Medulla oblongata (tissue), 1 donor: ENCODE data around the gene AK9.

ENCODE experiments used
- DNase-seq: peaks from one replicate; pipeline ENCODE4 v3.0.0-alpha.2; 2015; ENCODE audit errors: extremely low spot score

The AK9 gene

GRCh38 chr6:109443425-109443950 is 247.5 kb downstream of the AK9 start:
- DNase-seq, result no peak
